Mesenchymal stem cell (in vitro differentiated cells and primary cell): Measurements from ENCODE around the gene PROK2.
A peak's percentile ranks its signal among the peaks of the same experiment; 100 is the strongest.

Experiments used
- DNase-seq: peaks from one replicate; pipeline ENCODE4 v3.0.0-alpha.2; 2013
- H2AFZ ChIP-seq: one replicate; pipeline ENCODE4 v1.6.1; 2013; ENCODE audit warnings: low read depth, mild to moderate bottlenecking, control low read depth, inconsistent platforms, low read length, moderate library complexity
- H2AK5ac ChIP-seq: 2 replicates; pipeline ENCODE4 v1.6.1; 2013; ENCODE audit warnings: low read length, moderate library complexity, mild to moderate bottlenecking, inconsistent platforms; ENCODE audit not compliant: severe bottlenecking
- H2BK120ac ChIP-seq: one replicate; pipeline ENCODE4 v1.6.1; 2013; ENCODE audit warnings: low read depth, mild to moderate bottlenecking, inconsistent platforms, low read length, moderate library complexity
- H2BK12ac ChIP-seq, 2 experiments: one replicate each; pipeline ENCODE4 v1.6.1; 2013; ENCODE audit warnings: inconsistent platforms in 2 of 2, low read length in 2 of 2, mild to moderate bottlenecking in 2 of 2, moderate library complexity in 2 of 2, control low read depth in 1 of 2
- H2BK15ac ChIP-seq: one replicate; pipeline ENCODE4 v1.6.1; 2013; ENCODE audit warnings: mild to moderate bottlenecking, low read depth, inconsistent platforms; ENCODE audit not compliant: poor library complexity, severe bottlenecking
- H2BK5ac ChIP-seq: 2 replicates; pipeline ENCODE4 v1.6.1; 2013; ENCODE audit warnings: low read depth, mild to moderate bottlenecking, low read length, control low read depth, inconsistent platforms; ENCODE audit not compliant: poor library complexity, severe bottlenecking
- H3K14ac ChIP-seq, 2 experiments: one replicate each; pipeline ENCODE4 v1.6.1; 2013; ENCODE audit warnings: inconsistent platforms in 2 of 2, low read length in 2 of 2, control low read depth in 1 of 2, mild to moderate bottlenecking in 1 of 2, moderate library complexity in 1 of 2
- H3K18ac ChIP-seq, 2 experiments: one replicate each; pipeline ENCODE4 v1.6.1; 2013; ENCODE audit warnings: inconsistent platforms in 2 of 2, low read length in 2 of 2, control low read depth in 1 of 2, low read depth in 1 of 2, mild to moderate bottlenecking in 1 of 2
- H3K23ac ChIP-seq, 2 experiments: one replicate each; pipeline ENCODE4 v1.6.1; 2013; ENCODE audit warnings: inconsistent platforms in 2 of 2, low read length in 2 of 2, mild to moderate bottlenecking in 2 of 2, moderate library complexity in 2 of 2, control low read depth in 1 of 2
- H3K27ac ChIP-seq: 2 replicates; pipeline ENCODE4 v1.5.1; 2013; ENCODE audit warnings: mild to moderate bottlenecking, moderate library complexity, low read length, control low read depth, inconsistent platforms; ENCODE audit not compliant: poor library complexity, severe bottlenecking
- H3K27me3 ChIP-seq, 2 experiments: 2 replicates each; pipeline versions ENCODE4 v1.6.1 to v1.7.0; 2013; ENCODE audit warnings: low read length in 2 of 2, mild to moderate bottlenecking in 2 of 2, moderate library complexity in 2 of 2, control low read depth in 1 of 2, inconsistent platforms in 1 of 2; ENCODE audit not compliant: control insufficient read depth in 1 of 2, insufficient read depth in 1 of 2
- H3K36me3 ChIP-seq, 2 experiments: 2 replicates each; pipeline versions ENCODE4 v1.6.1 to v1.7.0; 2013; ENCODE audit warnings: low read length in 2 of 2, control low read depth in 1 of 2, inconsistent platforms in 1 of 2, low read depth in 1 of 2, mild to moderate bottlenecking in 1 of 2; ENCODE audit not compliant: insufficient read depth in 2 of 2, control insufficient read depth in 1 of 2
- H3K4ac ChIP-seq, 2 experiments: one replicate each; pipeline ENCODE4 v1.6.1; 2013; ENCODE audit warnings: inconsistent platforms in 2 of 2, low read length in 2 of 2, mild to moderate bottlenecking in 2 of 2, moderate library complexity in 2 of 2, control low read depth in 1 of 2, low read depth in 1 of 2
- H3K4me1 ChIP-seq: 2 replicates; pipeline ENCODE4 v1.6.1; 2013; ENCODE audit warnings: low read depth, low read length, control low read depth; ENCODE audit not compliant: control insufficient read depth, insufficient read depth
- H3K4me2 ChIP-seq: 2 replicates; pipeline ENCODE4 v1.6.1; 2013; ENCODE audit warnings: low read length, mild to moderate bottlenecking, inconsistent platforms; ENCODE audit not compliant: poor library complexity, severe bottlenecking
- H3K4me3 ChIP-seq, 2 experiments: 2 replicates each; pipeline versions ENCODE4 v1.5.1 to v1.7.0; 2013; ENCODE audit warnings: low read length in 2 of 2, mild to moderate bottlenecking in 2 of 2, control low read depth in 1 of 2, low read depth in 1 of 2; ENCODE audit not compliant: insufficient read depth in 1 of 2
- H3K79me1 ChIP-seq: replicated peaks from 2 replicates; pipeline ENCODE4 v1.6.1; 2013; ENCODE audit warnings: mild to moderate bottlenecking, control low read depth, low read length, inconsistent platforms; ENCODE audit not compliant: poor library complexity, severe bottlenecking
- H3K9ac ChIP-seq: 2 replicates; pipeline ENCODE4 v1.7.0; 2013; ENCODE audit warnings: mild to moderate bottlenecking, low read length, moderate library complexity
- H3K9me3 ChIP-seq: 2 replicates; pipeline ENCODE4 v1.7.0; 2013; ENCODE audit warnings: mild to moderate bottlenecking, low read length; ENCODE audit not compliant: control insufficient read depth
- H4K8ac ChIP-seq: one replicate; pipeline ENCODE4 v1.6.1; 2013; ENCODE audit warnings: inconsistent platforms, mild to moderate bottlenecking, low read length, moderate library complexity
- H4K91ac ChIP-seq: one replicate; pipeline ENCODE4 v1.6.1; 2013; ENCODE audit warnings: mild to moderate bottlenecking, low read length, inconsistent platforms
- WGBS: methylation state at CpG from one replicate; pipeline ENCODE4 v1.1.7; 2013; ENCODE audit warnings: mixed read lengths; 5-methylcytosine and 5-hydroxymethylcytosine counted together

The PROK2 gene

DNA sequence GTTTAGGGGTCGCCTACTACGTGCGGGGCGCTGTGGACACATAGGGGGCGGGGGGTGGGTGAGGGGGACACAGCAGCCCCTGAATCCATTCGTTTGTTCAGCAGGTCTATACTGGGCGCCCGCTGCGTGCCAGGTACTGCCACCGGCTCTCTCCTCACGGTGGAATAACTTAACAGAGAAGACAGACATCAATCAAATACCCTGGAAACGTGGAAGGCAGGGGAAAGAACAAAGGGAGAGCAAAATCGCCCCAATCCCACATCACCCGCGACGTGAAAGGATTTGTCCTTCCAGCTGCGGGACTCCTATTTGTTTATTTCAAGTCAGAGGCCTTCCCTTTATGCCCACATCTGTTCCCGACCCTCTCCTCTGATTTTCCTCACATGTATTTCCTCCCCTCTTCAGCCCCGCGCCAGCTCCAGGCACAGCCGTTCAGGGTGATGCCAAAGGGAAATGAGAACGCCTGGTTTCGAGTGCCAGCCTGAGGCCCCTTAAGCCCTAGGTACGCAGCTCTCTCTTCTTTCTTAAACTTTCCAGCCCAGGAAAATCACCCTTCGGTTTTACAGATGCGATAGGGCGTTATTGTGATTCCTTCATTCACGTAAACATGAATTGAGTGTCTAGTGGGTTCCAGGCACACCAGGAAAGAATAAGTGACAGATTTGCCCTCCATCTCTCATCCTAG lies 726 bp upstream of the PROK2 start:
- Histone ChIP-seq H2BK12ac (no peak overlapping the region), H3K14ac (no peak overlapping the region), H3K4me3 (peak overlapping the region in 1 of 2 experiments; percentile 21), H2BK120ac (no peak overlapping the region), H3K9me3 (no peaks in the 10 kb centered on the region), H4K91ac (no peak overlapping the region), H3K4me1 (peaks cover 10% of the 10 kb centered on the region), H2AK5ac (no peak overlapping the region), H3K36me3 (peaks cover 0 to 3% of the 10 kb centered on the region in 2 experiments), H2AFZ (peak overlapping the region; percentile 51), H3K27ac (no peak overlapping the region), H3K23ac (no peak overlapping the region), H3K9ac (no peak overlapping the region), H3K4ac (no peak overlapping the region), H3K18ac (peak overlapping the region in 1 of 2 experiments; percentile 8), H3K4me2 (peak overlapping the region; percentile 86), H2BK5ac (no peak overlapping the region), H3K27me3 (peaks cover 33 to 71% of the 10 kb centered on the region in 2 experiments), H2BK15ac (no peak overlapping the region), H4K8ac (no peak overlapping the region), H3K79me1 (no peaks in the 10 kb centered on the region)
- no peak for DNase-seq
- 20% methylated on average over 27 of the region's 28 CpGs for WGBS

DNA sequence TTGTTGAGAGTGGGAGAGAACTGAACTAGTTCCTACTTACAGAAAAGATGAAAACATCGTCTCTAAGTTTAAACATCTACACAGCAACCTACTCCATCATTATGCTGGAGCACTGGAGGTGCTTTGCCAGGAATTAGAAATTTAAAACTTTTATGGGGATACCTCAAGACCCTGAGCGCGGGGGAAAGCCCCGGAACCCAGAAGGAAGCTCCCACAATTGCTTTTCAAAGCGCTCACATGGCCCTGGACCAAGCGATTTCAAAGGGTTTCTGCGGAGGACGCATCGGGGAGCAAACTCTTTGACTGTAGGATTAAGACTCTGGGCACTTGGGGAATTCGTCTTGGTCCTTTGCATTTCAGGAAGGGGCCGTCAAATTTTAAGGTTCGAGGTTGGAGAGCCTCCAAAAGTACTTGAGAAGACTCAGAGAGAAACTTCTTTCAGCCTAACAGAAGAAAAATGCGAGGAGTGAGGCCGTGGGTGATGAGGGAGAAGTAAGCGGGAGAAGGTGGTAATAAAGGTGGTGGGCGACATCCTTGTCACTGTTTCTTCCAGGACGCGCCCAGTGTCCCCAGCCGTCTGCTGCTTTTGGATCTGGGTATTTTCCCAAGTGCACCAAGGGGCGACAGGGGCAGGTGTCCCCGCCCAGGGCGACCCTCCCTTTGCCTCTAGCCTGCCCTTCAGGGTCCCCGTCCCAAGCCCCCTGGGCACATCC lies 591 bp downstream of the PROK2 start:
- no peak overlapping the region for H3K18ac ChIP-seq
- H3K23ac ChIP-seq: no peak overlapping the region
- peak overlapping the region in 1 of 2 experiments; percentile 55 for H3K14ac ChIP-seq
- no peak overlapping the region for H3K4ac ChIP-seq
- no peak for DNase-seq
- peaks cover 10% of the 10 kb centered on the region for H3K4me1 ChIP-seq
- H3K79me1 ChIP-seq: no peaks in the 10 kb centered on the region
- no peak overlapping the region for H2BK5ac ChIP-seq
- H2BK15ac ChIP-seq: no peak overlapping the region
- no peak overlapping the region for H3K27ac ChIP-seq
- peaks cover 0 to 3% of the 10 kb centered on the region in 2 experiments for H3K36me3 ChIP-seq
- no peak overlapping the region for H2AK5ac ChIP-seq
- H3K9ac ChIP-seq: no peak overlapping the region
- no peak overlapping the region for H4K91ac ChIP-seq
- H3K4me3 ChIP-seq: peak overlapping the region; percentile 30 to 54
- WGBS: 6% methylated on average over 22 of the region's 23 CpGs
- no peak overlapping the region for H2AFZ ChIP-seq
- no peak overlapping the region for H4K8ac ChIP-seq
- peak overlapping the region; percentile 86 for H3K4me2 ChIP-seq
- no peak overlapping the region for H2BK120ac ChIP-seq
- no peak overlapping the region for H2BK12ac ChIP-seq
- H3K9me3 ChIP-seq: no peaks in the 10 kb centered on the region
- peaks cover 37 to 81% of the 10 kb centered on the region in 2 experiments for H3K27me3 ChIP-seq

DNA sequence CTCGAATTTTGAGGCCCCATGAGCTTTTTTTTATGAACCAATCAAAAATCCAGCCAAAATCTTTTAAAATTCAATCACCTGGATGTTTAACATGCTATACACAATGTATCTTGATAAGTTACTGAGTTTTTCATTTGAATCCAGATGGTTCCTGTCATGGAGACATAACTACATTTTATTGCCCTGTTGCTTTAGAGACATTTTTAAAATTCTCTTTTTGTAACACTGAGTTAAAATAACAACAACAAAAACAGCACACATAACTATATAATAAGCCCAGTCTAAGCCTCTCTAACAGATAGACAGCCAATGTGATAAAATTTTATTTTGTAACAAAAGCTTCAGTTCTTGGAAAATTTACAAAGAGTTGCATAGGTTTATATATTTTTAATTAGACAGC lies 1.8 kb downstream of the PROK2 start:
- Histone ChIP-seq H3K4me2 (no peak overlapping the region), H3K23ac (no peak overlapping the region), H4K8ac (no peak overlapping the region), H3K9me3 (no peaks in the 10 kb centered on the region), H3K14ac (no peak overlapping the region), H2BK5ac (no peak overlapping the region), H4K91ac (no peak overlapping the region), H2AK5ac (no peak overlapping the region), H3K4ac (no peak overlapping the region), H3K27me3 (peaks cover 34 to 89% of the 10 kb centered on the region in 2 experiments), H2BK15ac (no peak overlapping the region), H3K27ac (no peak overlapping the region), H3K18ac (no peak overlapping the region), H3K4me1 (peaks cover 10% of the 10 kb centered on the region), H2BK12ac (no peak overlapping the region), H2BK120ac (no peak overlapping the region), H3K9ac (no peak overlapping the region), H3K79me1 (no peaks in the 10 kb centered on the region), H3K4me3 (no peak overlapping the region), H2AFZ (no peak overlapping the region), H3K36me3 (peaks cover 0 to 3% of the 10 kb centered on the region in 2 experiments)
- no peak for DNase-seq
- 17% methylated on average over 1 of the region's 1 CpG for WGBS

DNA sequence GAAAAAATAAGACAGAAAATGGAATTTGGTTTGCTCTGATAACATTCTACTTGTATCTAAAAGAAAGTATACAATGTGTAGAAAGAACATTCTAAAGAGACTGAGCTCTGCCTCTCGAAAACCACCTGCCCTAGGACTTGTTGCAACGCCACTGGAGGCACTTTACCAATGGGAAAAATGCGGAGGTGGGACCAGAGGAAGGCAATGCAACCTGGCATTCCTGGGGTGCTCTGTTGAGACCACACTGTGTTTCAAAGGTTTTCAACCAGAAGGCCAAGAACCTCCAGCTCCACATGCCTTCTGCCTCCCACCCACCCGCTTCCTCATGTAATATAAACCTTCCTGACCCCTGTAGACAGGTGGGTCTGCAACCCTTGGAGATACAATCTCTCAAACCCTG lies 4.5 kb downstream of the PROK2 start:
- Histone ChIP-seq H3K18ac (no peak overlapping the region), H3K79me1 (no peaks in the 10 kb centered on the region), H2BK15ac (no peak overlapping the region), H2BK120ac (no peak overlapping the region), H3K4me2 (no peak overlapping the region), H3K23ac (no peak overlapping the region), H3K14ac (no peak overlapping the region), H3K36me3 (peaks cover 0 to 3% of the 10 kb centered on the region in 2 experiments), H3K4me1 (peaks cover 9% of the 10 kb centered on the region), H3K27me3 (peaks cover 21 to 68% of the 10 kb centered on the region in 2 experiments), H3K9ac (no peak overlapping the region), H3K4me3 (no peak overlapping the region), H4K8ac (no peak overlapping the region), H2BK5ac (no peak overlapping the region), H3K4ac (no peak overlapping the region), H2AFZ (no peak overlapping the region), H4K91ac (no peak overlapping the region), H2AK5ac (no peak overlapping the region), H2BK12ac (no peak overlapping the region), H3K27ac (no peak overlapping the region), H3K9me3 (no peaks in the 10 kb centered on the region)
- WGBS: 64% methylated on average over 4 of the region's 4 CpGs
- DNase-seq: no peak
